Prostate gland (tissue), 2 donors: ENCODE results near the gene HADHA.

Experiments
- CTCF ChIP-seq, 4 experiments: fragments of 200-600 bp in 2 of 4; fragments of 450-650 bp in 2 of 4; sonication (generic) in 2 of 4; IDR thresholded peaks; 1 replicate in 3 of 4; 2 replicates in 1 of 4; pipeline ENCODE4 v1.5.1; 2016 to 2019; ENCODE audit warnings: antibody characterized with exemption in 4 of 4, mild to moderate bottlenecking in 2 of 4, moderate library complexity in 2 of 4
- POLR2A ChIP-seq: fragments of 450-650 bp; IDR thresholded peaks from one replicate; pipeline ENCODE4 v1.6.1; 2016; ENCODE audit warnings: antibody characterized with exemption, mild to moderate bottlenecking
- POLR2AphosphoS5 ChIP-seq: sonication (generic); formaldehyde crosslinking; IDR thresholded peaks from one replicate; pipeline ENCODE4 v1.6.1; 2017; ENCODE audit warnings: antibody characterized with exemption

- TF ChIP-seq POLR2A: no peak
- TF ChIP-seq CTCF (IDR thresholded peaks at IDR 0.05): no peak
- no peak for TF ChIP-seq POLR2AphosphoS5
Observed at GRCh38 chr2:26148501-26148900, 95.9 kb downstream of the HADHA start.
